Fibroblast of lung (primary cell): Measurements from ENCODE around the gene RNF167.

Experiments
- EZH2 ChIP-seq: IDR thresholded peaks from 2 replicates; pipeline ENCODE4 v1.5.1; 2012; ENCODE audit warnings: low read length, control low read depth, mild to moderate bottlenecking; ENCODE audit errors: missing control alignments
- TF ChIP-seq, protein P1 (sequence below), 2 donors: IDR thresholded peaks in 1 of 2; conservative IDR thresholded peaks in 1 of 2; 1 replicate in 1 of 2; 2 replicates in 1 of 2; pipeline ENCODE4 v1.5.1; 2011 to 2012; ENCODE audit warnings: low read length in 2 of 2, control low read depth in 1 of 2, inconsistent platforms in 1 of 2, low read depth in 1 of 2, mild to moderate bottlenecking in 1 of 2

DNA sequence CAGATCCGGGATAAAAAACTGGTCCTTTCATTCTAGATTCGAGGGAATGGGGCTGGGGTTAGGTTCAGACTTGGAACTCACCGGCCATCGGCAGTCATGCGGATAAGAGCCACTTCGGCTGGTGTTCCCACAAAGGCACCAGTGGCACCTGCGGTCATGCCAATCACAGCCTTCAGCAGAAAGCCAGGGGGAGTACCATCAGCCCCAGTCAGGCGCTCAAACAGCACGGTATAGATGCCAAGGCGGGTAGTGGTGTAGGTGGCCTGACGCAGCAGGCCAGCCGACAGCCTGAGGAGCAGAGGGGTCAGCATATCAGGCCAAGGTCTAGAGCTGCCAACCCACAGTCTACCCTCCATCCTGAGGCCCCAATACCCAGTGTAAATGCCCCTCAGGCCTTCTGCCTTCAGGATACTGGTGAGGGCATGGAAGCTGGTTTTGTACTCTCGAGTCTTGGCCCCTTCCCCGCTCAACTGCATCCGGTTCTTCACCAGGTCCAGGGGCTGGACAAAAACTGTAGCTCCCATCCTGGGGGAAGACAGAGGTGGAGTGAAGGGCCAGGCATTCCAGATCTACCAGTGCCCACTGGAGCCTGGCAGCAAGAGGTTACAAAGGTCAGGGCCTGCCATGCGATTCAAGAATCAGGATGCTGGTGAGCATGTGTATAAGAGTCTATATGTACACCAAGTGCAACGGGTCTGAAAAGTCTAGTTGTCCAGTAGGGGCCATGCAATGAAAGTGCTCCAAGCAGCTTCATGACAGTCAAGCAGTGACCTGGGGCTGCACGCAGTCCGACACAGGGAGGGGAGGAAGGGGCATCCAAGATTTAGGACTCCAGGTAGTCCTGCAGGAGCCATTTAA is 1.2 kb upstream of the RNF167 start:
- TF ChIP-seq, protein P1, sequence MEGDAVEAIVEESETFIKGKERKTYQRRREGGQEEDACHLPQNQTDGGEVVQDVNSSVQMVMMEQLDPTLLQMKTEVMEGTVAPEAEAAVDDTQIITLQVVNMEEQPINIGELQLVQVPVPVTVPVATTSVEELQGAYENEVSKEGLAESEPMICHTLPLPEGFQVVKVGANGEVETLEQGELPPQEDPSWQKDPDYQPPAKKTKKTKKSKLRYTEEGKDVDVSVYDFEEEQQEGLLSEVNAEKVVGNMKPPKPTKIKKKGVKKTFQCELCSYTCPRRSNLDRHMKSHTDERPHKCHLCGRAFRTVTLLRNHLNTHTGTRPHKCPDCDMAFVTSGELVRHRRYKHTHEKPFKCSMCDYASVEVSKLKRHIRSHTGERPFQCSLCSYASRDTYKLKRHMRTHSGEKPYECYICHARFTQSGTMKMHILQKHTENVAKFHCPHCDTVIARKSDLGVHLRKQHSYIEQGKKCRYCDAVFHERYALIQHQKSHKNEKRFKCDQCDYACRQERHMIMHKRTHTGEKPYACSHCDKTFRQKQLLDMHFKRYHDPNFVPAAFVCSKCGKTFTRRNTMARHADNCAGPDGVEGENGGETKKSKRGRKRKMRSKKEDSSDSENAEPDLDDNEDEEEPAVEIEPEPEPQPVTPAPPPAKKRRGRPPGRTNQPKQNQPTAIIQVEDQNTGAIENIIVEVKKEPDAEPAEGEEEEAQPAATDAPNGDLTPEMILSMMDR (conservative IDR thresholded peaks at IDR 0.05 in 1 of 2, IDR thresholded peaks at IDR 0.05 in 1 of 2; ENCODE audit: low read depth in 1 of 2, low read length in 2 of 2), result no peak
- TF ChIP-seq EZH2, result no peak
